SK-N-SH treated with all-trans-retinoic acid at 6 μM for 48 hours (cell line): ENCODE results near the gene RBM19.

ENCODE experiments used
- ARNTL ChIP-seq: fragments of 450-650 bp; formaldehyde crosslinking; IDR thresholded peaks from 2 replicates; pipeline ENCODE4 v1.5.0; 2020; ENCODE audit warnings: low read depth, mild to moderate bottlenecking, moderate library complexity, borderline replicate concordance
- BACH2 ChIP-seq: fragments of 250-450 bp; sonication (Bioruptor Pico); IDR thresholded peaks from 2 replicates; pipeline ENCODE4 v1.9.0; 2021; ENCODE audit warnings: mild to moderate bottlenecking, borderline replicate concordance
- ESRRG ChIP-seq: fragments of 250-450 bp; sonication (Bioruptor Pico); IDR thresholded peaks from 2 replicates; pipeline ENCODE4 v1.6.1; 2021; ENCODE audit warnings: mild to moderate bottlenecking
- RARB ChIP-seq: fragments of 250-450 bp; sonication (Bioruptor Pico); IDR thresholded peaks from 2 replicates; pipeline ENCODE4 v1.8.0; 2021; ENCODE audit warnings: mild to moderate bottlenecking, moderate library complexity
- TOX ChIP-seq: fragments of 250-450 bp; sonication (Bioruptor Pico); IDR thresholded peaks from 2 replicates; pipeline ENCODE4 v1.8.0; 2021; ENCODE audit warnings: mild to moderate bottlenecking, moderate library complexity, borderline replicate concordance
- ZC3H10 ChIP-seq: fragments of 250-450 bp; sonication (Bioruptor Pico); IDR thresholded peaks from 2 replicates; pipeline ENCODE4 v1.5.1; 2021; ENCODE audit warnings: mild to moderate bottlenecking, moderate library complexity
- ZFP3 ChIP-seq: fragments of 250-450 bp; sonication (Bioruptor Pico); IDR thresholded peaks from 2 replicates; pipeline ENCODE4 v1.5.0; 2020; ENCODE audit warnings: mild to moderate bottlenecking, moderate library complexity
- ZFP30 ChIP-seq: fragments of 450-650 bp; formaldehyde crosslinking; IDR thresholded peaks from 2 replicates; pipeline ENCODE4 v1.5.0; 2022; ENCODE audit warnings: mild to moderate bottlenecking, moderate library complexity
- ZNF565 ChIP-seq: fragments of 450-650 bp; formaldehyde crosslinking; conservative IDR thresholded peaks from 2 replicates; pipeline ENCODE4 v1.5.0; 2020; ENCODE audit warnings: low read depth, mild to moderate bottlenecking, moderate library complexity
- ZNF70 ChIP-seq: fragments of 450-650 bp; formaldehyde crosslinking; IDR thresholded peaks from 2 replicates; pipeline ENCODE4 v1.5.0; 2020; ENCODE audit warnings: mild to moderate bottlenecking, moderate library complexity
- TF ChIP-seq, protein P1 (sequence below): fragments of 250-450 bp; sonication (Bioruptor Pico); IDR thresholded peaks from 2 replicates; pipeline ENCODE4 v1.8.0; 2021; ENCODE audit warnings: low read depth, mild to moderate bottlenecking, moderate library complexity, borderline replicate concordance
- TF ChIP-seq, protein P2 (sequence below): fragments of 250-450 bp; sonication (Bioruptor Pico); IDR thresholded peaks from 2 replicates; pipeline ENCODE4 v1.5.0; 2020; ENCODE audit warnings: mild to moderate bottlenecking, moderate library complexity
- TF ChIP-seq, protein P3 (sequence below): fragments of 250-450 bp; sonication (Bioruptor Pico); IDR thresholded peaks from 2 replicates; pipeline ENCODE4 v1.8.0; 2020; ENCODE audit warnings: mild to moderate bottlenecking, moderate library complexity, borderline replicate concordance

DNA sequence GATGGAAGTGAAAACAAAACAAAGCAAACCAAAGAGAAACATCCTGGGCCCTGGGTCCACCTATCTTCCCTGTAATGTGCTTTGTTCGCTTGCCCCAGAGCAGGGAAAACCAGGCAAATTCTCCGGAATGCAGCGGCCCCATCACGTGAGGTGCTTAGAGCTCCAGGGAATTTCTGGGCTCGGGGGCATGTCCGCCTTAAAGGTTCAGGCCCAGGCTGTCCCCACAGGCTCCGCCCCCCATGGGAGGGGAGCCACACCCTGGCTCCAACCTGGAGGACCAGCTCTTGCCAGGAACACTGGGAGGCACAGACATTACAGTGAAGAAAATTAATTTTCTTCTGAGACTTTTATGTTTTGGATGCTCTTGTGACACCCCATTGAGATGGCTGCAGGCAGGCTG, 69.9 kb downstream of the RBM19 start:
- TF ChIP-seq ZFP30 (CRISPR knock-in tag): no peak
- TF ChIP-seq, protein P1, sequence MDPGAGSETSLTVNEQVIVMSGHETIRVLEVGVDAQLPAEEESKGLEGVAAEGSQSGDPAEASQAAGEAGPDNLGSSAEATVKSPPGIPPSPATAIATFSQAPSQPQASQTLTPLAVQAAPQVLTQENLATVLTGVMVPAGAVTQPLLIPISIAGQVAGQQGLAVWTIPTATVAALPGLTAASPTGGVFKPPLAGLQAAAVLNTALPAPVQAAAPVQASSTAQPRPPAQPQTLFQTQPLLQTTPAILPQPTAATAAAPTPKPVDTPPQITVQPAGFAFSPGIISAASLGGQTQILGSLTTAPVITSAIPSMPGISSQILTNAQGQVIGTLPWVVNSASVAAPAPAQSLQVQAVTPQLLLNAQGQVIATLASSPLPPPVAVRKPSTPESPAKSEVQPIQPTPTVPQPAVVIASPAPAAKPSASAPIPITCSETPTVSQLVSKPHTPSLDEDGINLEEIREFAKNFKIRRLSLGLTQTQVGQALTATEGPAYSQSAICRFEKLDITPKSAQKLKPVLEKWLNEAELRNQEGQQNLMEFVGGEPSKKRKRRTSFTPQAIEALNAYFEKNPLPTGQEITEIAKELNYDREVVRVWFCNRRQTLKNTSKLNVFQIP (CRISPR knock-in tag): no peak
- no peak for TF ChIP-seq ZC3H10 (CRISPR knock-in tag)
- no peak for TF ChIP-seq ZNF565 (CRISPR knock-in tag)
- TF ChIP-seq ZFP3 (CRISPR knock-in tag): no peak
- TF ChIP-seq ESRRG (CRISPR knock-in tag): no peak
- TF ChIP-seq RARB (CRISPR knock-in tag): no peak
- TF ChIP-seq, protein P2, sequence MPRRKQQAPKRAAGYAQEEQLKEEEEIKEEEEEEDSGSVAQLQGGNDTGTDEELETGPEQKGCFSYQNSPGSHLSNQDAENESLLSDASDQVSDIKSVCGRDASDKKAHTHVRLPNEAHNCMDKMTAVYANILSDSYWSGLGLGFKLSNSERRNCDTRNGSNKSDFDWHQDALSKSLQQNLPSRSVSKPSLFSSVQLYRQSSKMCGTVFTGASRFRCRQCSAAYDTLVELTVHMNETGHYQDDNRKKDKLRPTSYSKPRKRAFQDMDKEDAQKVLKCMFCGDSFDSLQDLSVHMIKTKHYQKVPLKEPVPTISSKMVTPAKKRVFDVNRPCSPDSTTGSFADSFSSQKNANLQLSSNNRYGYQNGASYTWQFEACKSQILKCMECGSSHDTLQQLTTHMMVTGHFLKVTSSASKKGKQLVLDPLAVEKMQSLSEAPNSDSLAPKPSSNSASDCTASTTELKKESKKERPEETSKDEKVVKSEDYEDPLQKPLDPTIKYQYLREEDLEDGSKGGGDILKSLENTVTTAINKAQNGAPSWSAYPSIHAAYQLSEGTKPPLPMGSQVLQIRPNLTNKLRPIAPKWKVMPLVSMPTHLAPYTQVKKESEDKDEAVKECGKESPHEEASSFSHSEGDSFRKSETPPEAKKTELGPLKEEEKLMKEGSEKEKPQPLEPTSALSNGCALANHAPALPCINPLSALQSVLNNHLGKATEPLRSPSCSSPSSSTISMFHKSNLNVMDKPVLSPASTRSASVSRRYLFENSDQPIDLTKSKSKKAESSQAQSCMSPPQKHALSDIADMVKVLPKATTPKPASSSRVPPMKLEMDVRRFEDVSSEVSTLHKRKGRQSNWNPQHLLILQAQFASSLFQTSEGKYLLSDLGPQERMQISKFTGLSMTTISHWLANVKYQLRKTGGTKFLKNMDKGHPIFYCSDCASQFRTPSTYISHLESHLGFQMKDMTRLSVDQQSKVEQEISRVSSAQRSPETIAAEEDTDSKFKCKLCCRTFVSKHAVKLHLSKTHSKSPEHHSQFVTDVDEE (CRISPR knock-in tag): no peak
- TF ChIP-seq, protein P3, sequence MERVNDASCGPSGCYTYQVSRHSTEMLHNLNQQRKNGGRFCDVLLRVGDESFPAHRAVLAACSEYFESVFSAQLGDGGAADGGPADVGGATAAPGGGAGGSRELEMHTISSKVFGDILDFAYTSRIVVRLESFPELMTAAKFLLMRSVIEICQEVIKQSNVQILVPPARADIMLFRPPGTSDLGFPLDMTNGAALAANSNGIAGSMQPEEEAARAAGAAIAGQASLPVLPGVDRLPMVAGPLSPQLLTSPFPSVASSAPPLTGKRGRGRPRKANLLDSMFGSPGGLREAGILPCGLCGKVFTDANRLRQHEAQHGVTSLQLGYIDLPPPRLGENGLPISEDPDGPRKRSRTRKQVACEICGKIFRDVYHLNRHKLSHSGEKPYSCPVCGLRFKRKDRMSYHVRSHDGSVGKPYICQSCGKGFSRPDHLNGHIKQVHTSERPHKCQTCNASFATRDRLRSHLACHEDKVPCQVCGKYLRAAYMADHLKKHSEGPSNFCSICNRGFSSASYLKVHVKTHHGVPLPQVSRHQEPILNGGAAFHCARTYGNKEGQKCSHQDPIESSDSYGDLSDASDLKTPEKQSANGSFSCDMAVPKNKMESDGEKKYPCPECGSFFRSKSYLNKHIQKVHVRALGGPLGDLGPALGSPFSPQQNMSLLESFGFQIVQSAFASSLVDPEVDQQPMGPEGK (CRISPR knock-in tag): no peak
- TF ChIP-seq TOX (CRISPR knock-in tag): no peak
- no peak for TF ChIP-seq BACH2 (CRISPR knock-in tag)
- no peak for TF ChIP-seq ZNF70 (CRISPR knock-in tag)
- no peak for TF ChIP-seq ARNTL (CRISPR knock-in tag)
